HPDE6-E6E7 (cell line): ENCODE results near the gene KTI12.
"Not testable (repeated sequence)": the region's sequence is repeated elsewhere in the genome, so short reads cannot be mapped to it uniquely, and the experiment has no call there.

Experiments
- DNase-seq: peaks from one replicate; pipeline ENCODE4 v3.0.0; 2011; ENCODE audit warnings: missing footprints; ENCODE audit errors: extremely low spot score

The KTI12 gene

GRCh38 chr1:52033190-52034049, at the start of gene KTI12:
Gene KTI12 (minus strand): TSS chr1:52033810. CDS start chr1:52033761, 49 bp downstream.
- DNase-seq = peak; percentile 61

GRCh38 chr1:52080014-52080415, 46.4 kb upstream of the KTI12 start:
- DNase-seq = no peak

DNA sequence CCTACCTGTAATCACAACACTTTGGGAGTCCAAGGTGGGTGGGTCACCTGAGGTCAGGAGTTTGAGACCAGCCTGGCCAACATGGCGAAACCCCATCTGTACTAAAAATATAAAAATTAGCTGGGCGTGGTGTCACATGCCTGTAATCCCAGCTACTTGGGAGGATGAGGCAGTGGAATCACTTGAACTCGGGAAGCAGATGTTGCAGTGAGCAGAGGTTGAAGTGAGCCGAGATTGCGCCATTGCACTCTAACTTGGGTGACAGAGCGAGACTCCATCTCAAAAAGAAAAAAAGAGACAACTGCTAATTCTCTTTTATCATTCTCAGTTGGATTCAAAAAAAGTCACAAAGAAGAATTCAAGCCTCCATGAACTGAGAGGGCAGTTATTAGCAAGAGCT, 43.7 kb upstream of the KTI12 start:
- not testable (repeated sequence) for DNase-seq

- DNase-seq = no peak
Measured at GRCh38 chr1:52072291-52072690, 38.7 kb upstream of the KTI12 start.

DNA sequence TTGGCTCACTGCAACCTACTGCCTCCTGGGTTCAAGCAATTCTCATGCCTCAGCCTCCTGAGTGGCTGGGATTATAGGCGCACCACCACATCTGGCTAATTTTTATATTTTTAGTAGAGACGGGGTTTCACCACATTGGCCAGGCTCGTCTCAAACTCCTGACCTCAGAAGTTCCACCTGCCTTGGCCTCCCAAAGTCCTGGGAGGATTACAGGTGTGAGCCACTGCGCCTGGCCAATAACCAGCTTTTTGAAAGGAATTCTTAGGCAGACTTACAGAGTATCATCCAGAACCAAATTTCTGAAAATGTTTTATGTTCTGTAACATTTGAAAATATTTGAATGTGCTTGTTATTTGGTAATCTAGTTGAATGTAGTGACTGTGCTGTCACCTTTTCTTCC, 37.1 kb upstream of the KTI12 start:
- DNase-seq = no peak

DNA sequence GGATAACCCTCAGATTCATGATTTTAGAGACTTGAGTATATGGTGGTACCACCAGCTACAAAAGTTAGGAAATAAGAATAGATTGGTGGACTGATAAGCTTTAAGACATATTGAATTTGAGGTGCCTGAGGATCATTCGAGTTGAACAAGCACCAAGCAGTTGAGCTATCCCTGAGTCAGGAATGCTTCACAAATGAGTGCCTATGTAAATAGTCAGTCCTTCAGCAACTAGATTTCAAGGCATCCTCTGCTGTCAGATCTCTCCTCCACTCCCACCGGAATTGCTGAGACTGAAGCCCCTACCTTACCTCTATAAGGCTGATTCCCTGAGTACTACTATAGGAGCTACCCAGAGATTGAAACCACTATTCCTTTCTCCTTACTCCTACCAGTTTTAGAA, 29.6 kb upstream of the KTI12 start:
- DNase-seq = no peak

DNA sequence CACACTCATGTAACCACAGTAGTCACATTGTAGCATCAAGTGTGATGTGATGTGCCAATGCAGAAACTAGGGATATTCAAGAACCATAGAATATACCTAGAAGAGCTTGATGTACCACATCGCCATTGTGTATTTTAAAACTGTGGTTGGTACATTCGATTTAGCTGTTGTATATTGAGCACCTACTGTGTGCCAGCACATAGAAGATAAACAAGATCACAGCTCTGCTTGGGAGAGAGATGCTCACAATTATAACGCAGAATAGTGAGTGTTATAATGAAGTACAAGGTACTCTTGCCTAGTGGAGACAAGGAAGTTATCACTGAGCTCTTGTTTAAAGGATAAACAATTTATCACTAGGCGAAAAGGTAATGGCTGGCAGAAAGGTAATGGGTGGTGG, 27.2 kb upstream of the KTI12 start:
- DNase-seq = no peak

DNA sequence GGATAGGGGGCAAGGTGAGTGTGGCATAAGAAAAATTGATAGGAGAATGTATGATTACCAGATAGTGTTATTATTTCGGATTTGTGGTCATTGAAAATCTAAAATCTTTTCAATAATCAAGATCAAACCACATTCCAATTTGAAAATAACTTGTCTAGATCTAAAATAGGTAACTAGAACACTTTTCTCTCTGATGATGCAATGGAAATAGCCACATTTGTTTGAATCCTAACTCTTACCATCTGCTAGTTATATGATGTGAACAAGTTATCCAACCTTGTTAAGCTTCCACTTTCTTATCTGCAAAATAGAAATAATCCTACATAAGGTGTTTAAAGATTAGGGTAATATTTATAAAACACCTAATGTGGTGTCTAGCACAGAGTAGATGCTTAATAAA, 26.3 kb upstream of the KTI12 start:
- DNase-seq = no peak

- peak; percentile 45 for DNase-seq
Measured at GRCh38 chr1:52059321-52059720, 25.7 kb upstream of the KTI12 start.

DNA sequence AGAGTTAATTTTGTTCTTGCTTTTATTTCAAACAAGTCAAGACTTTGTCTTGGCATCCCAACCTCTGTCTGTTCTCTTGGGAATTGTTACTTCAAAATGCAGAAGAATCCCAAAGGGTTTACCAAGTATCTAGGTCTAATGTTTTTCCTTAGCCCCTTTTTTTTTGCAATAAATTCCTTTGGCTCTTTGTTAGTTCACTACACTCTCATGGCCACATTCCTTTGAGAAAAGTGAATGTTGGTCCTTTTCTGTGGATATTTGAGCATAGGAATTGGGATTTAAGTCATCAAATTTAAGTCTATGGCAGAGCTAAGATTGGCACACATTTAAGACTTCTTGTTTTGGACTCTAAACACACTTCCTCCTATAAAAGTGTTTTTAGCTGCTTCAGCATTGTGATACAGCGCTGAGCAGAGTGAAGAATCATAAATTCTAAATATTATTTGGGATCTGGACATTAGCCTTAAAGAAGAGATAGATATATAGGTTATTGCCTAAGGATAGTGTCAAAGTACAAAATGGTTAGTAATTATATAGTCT, 24.3 kb upstream of the KTI12 start:
- no peak for DNase-seq

DNA sequence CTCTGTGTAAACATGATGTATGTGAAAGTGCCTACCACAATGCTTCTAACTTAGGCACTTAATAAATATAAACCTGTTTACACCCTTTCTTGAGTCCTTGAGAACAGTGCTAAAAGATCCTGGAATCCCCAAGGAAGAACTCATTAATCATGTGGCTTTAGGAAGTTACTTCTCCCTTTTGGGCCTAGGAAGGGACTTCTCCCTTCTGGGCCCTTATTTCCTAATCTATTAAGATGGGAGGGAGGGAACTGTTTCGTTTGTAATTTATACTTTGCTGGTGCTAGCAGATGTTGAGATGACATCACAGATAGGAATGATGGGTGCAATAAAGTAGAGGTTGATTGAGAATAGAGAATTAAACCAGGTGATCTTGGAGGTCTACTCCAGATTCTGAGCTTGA, 23.6 kb upstream of the KTI12 start:
- DNase-seq = no peak

DNA sequence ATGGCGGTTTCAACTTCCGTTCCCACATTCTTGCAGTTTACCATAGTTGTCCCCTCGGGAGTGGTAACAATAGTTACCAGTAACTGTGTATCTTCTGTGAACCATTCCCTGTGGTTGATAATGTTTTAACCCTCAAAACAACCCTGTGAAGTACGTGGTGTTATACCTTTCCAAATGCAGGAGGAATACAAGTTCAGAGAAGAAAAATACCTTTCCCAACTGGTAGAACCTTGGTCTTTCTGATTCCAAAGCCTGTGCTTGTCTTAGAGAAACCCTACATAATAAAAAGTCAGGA, 23.3 kb upstream of the KTI12 start:
- DNase-seq = no peak

DNA sequence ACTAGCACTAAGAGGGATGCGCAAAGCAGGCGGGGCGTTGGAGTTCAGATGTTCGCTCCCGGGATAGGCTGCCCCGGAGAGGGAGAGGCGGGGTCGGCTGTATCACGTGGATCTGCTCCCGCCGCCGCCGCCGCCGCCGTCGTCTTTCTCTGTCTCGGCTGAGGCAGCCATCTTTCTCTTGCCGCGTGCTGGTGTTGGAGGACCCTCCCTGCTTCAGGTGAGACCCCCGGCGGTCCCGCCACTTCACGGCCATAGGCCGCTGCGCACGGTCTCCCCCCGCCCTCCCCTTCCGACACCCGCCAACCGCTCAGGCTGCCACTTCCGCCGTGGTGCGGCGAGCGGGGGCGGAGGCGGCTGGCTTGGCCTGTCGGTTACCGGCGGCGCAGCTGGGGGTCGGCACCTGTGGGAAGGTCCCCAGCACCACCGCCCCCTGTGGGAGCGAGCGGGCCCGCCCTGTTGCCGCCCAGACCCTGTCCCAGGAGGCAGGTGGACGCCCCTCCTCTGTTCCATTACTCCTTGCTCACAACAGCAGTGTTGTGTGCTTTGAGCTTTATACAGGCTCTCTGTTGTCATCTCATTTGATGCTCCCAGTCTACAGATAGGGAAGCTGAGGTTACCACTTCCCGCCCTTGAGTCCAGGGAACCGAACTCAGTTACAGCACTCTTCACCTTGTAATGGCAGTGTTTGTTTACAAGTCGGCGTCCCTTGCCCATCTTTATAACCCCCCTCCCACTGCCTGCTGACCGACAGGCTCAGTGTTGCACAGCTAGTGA, 22.7 kb upstream of the KTI12 start, which contains the start of gene BTF3L4:
TSS of gene BTF3L4 (plus strand) at position 133 of the 774 bp plus-strand sequence. CDS start 3,553 bp downstream, outside the sequence.
- peak; percentile 88 for DNase-seq

- no peak for DNase-seq
Measured at GRCh38 chr1:52055866-52056162, 22.2 kb upstream of the KTI12 start.

GRCh38 chr1:52055066-52055865, 21.7 kb upstream of the KTI12 start, which contains the start of gene TXNDC12:
Gene TXNDC12 (minus strand): TSS chr1:52055191. CDS start chr1:52055096, 95 bp downstream.
- DNase-seq = peak; percentile 91

GRCh38 chr1:52054496-52055065, 21.0 kb upstream of the KTI12 start:
- no peak for DNase-seq

DNA sequence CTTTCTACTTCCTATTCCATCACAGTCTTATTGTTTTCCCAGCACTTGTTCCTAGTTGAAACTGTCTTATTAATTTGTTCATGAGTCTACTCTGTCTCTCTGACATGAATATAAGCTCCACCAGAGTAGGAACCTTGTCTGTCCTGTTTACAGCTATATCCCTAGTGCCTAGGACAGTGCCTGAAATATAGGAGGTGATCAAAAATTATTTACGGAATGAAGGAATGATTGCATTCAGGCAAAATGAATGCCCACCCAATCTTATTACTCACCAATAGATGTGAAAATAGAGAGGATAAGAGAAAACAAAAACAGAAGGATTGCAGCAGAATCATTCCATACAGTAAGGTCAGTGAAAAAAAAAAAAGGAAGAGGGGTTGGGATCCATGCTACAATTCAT, 20.3 kb upstream of the KTI12 start:
- no peak for DNase-seq

DNA sequence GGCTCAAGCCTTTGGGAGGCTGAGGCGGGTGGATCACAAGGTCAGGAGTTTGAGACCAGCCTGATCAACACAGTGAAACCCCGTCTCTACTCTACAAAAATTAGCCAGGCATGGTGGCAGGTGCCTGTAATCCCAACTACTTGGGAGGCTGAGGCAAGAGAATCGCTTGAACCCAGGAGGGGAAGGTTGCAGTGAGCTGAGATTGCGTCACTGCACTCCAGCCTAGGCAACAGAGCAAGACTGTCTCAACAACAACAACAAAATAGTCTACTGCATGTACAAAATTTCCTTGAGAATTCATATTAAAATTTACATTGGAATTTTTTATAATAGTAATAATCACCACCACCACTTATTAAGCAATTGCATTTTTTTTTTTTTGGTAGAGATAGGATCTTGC, 15.7 kb upstream of the KTI12 start:
- DNase-seq = not testable (repeated sequence)

- not testable (repeated sequence) for DNase-seq
Measured at GRCh38 chr1:52045666-52046195, 12.1 kb upstream of the KTI12 start.

DNA sequence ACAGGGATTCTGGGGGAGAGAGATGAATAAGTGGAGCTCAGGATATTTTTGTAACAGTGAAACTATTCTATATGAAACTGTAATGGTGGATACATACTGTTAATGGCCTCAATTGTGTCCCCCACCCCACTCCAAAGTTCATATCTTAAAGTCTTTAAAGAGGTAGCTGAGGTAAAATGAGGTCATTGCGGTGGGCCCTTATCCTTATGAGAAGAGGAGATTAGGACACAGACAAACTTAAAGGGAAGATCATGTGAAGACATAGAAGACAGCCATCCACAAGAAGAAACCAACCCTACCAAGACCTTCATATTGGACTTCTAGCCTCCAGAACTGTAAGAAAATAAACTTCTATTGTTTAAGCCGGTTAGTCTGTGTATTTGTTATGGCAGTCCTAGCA, 11.6 kb upstream of the KTI12 start:
- DNase-seq = no peak

DNA sequence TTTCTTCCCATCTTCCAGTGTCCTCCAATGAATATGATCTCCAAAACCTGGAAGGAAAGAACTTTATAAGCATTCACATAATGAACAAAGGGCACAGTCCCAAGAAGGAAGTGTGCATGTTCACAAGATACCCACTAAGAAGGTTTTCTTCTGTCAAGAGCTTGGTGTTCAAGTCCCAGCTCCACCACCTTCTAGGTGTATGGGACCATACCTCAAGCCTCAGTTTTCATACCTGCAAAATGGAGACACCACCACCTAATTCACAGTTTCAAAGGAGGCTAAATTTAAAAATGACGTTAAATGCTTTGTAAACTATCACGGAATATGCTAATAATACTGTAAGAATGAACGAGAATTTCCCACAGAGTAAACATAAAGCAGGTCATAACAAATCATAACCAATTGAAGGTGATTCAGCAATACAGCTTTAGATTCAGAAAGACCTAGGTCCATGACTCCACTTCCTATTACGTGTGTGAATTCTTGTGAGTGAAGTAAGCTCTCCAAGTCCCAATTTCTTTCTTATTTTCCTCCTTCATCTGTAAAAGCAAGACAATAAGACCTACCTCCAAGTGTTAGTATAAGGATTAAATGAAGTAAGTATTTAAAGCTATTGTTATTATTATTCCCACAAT, 8.1 kb upstream of the KTI12 start:
- DNase-seq = peak; percentile 66
